Epidermal melanocyte (primary cell): ENCODE results near the gene ABRAXAS1.
A peak's percentile ranks its signal among the peaks of the same experiment; 100 is the strongest.
"Not testable (repeated sequence)": the region's sequence is repeated elsewhere in the genome, so short reads cannot be mapped to it uniquely, and the experiment has no call there.

ENCODE experiments used
- DNase-seq: peaks from one replicate; pipeline ENCODE4 v3.0.0; 2011; ENCODE audit warnings: low spot score; ENCODE audit not compliant: insufficient read length

ABRAXAS1 gene

GRCh38 chr4:83484500-83485461, at the start of gene ABRAXAS1:
Gene ABRAXAS1, minus strand, starts transcription at chr4:83485100. Its CDS starts 28 bp downstream, at chr4:83485072.
- peak; percentile 81 for DNase-seq

- DNase-seq = no peak
Observed at GRCh38 chr4:83527671-83528070, 42.8 kb upstream of the ABRAXAS1 start.

DNA sequence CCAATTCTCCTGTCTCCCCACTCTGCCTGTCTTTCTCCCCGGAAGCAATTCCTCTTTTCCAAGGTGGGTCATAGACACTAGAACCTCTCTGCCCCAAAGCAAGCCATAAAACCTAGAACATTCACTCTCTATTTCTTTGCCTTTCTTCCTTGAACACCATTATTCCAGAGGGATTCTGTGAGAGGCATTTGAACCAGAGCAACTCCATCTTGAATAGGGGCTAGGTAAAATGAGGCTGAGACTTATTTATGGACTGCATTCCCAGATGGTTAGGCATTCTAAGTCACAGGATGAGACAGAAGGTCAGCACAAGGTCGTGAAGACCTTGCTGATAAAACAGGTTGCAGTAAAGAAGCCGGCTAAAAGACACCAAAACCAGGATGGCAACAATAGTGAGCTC, 37.3 kb upstream of the ABRAXAS1 start:
- DNase-seq = no peak

GRCh38 chr4:83516042-83516772, 31.3 kb upstream of the ABRAXAS1 start:
- no peak for DNase-seq

- DNase-seq = no peak
Observed at GRCh38 chr4:83510442-83510841, 25.5 kb upstream of the ABRAXAS1 start.

DNA sequence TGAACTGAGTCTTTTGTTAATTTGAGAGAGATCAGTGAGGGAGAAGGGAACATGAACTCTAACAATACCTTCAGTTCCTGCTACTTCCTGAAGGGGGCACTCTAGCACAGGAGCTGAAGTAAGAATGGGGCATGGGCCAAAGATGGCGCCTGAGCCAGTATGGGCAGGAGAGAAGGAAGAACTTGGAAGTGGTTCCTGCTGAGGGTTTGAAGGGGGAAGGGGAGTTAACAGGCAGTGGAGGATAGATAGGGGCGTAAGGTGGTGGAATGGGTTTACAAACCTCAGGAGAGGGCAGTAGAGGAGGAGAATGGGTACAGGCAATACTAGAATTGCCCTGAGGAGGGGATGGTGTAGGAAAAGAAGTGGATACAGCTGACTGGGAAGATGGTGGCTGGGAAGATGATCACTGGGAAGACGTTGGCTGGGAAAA, 24.3 kb upstream of the ABRAXAS1 start:
- DNase-seq = not testable (repeated sequence)

DNA sequence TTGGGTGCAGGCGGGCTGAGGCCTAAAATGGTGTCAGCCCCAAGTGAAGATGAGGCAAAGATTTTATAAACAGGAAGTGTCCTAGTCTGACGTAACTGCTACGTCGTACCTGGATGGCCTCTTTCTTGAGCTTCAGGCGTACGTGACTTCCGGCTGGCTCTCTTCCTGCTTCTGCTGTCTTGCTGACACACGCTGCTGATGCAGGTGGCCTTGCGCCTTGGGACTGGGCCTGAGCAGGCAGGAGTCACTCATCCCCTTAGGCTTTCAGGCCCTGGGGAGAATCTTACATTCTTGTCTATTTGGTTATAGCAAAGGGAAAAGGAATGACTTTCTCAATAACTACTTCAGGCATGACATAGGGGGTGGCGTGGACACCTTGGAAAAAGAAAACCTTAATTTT, 20.1 kb upstream of the ABRAXAS1 start:
- no peak for DNase-seq

GRCh38 chr4:83504503-83504902, 19.6 kb upstream of the ABRAXAS1 start:
- DNase-seq = no peak

DNA sequence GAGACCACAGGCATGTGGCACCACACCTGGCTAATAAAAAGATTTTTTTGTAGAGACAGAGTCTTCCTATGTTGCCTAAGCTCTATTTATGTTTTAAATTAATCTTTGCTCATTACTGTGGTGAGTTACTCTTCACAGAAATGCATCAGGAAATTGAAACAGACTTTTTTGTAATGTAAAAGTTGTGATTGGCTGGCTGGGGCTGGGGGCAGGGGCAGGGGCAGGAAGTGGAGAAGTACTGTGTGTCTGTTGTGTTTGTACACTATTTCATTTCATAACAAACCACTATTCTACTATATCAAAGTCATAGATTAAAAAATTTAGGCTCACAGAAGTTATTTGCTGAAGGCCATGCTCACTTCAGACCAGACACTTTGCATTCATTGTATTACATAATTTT, 19.1 kb upstream of the ABRAXAS1 start:
- no peak for DNase-seq

GRCh38 chr4:83501671-83502070, 16.8 kb upstream of the ABRAXAS1 start:
- not testable (repeated sequence) for DNase-seq

DNA sequence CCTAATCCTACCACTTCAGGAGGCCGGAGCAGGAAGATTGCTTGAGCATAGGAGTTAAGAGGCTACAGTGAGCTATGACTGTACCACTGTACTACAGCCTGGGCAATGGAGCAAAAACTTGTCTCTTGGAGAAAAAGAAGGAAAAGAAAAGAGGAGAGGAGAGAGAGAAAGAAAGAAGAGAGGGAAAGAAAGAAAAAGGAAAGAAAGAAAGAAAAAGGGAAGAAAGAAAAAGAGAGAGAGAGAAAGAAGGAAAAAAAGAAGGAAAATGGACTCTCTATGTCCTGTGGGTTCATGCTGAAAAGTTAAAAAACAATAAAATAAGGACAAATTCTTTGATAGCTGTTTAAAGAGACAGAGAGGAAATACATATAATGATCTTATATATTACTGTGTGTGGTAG, 13.3 kb upstream of the ABRAXAS1 start:
- DNase-seq = no peak

GRCh38 chr4:83496085-83496917, 11.4 kb upstream of the ABRAXAS1 start:
- DNase-seq = not testable (repeated sequence)

DNA sequence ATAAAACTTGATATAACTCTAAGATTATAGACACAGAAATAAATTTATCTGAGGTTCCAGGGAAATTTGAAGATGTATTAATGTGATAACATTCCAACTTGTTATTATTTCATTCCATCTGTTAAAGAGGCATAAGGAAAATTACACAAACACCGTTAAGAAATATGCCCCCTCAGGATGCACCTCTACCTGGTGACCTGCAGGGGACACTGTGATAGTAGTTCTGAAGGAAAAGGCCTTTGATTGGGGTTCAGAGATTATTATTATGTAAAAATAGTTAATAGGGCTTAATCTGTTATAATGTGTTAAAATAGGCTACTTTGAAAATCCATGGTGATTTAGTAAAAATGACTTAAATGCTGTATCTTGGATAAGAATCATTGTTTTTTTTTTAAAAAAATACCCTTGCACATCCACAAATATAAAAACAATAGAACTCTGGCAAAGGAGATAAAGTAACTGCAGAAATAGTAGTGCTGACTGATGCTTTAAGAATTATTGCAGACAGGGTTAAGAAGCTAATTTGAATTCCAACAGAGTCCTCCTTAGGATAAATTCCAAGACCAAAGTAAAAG, 6.1 kb upstream of the ABRAXAS1 start:
- DNase-seq = no peak

DNA sequence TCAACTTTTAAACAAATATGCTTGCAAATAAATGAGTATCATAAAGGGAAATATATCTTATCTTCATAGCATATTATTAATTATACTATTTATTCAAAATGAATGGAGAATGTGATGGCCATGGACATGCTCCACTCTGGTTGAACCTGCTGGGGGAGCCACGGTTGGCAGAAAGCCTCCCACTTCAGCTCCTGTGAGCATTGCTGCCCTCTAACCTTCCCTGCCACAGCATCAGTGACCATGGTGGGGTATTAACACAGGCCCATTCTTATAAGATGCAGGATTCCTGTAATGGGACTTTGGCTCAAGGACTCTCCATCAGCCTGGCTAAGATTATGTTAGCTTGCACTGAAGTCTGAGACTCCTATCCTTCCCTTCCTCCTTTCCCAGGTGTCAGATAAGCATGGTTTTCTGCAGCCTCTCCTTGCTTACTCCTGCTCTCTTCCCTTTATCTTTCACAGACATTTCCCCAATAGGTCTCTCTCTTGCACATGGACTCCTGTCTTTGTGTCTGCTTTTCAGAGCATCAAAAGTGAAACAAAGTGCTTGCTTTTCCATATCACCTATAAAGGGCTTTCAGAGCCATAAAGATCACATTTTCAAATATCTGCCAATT, 4.9 kb upstream of the ABRAXAS1 start:
- DNase-seq = no peak

DNA sequence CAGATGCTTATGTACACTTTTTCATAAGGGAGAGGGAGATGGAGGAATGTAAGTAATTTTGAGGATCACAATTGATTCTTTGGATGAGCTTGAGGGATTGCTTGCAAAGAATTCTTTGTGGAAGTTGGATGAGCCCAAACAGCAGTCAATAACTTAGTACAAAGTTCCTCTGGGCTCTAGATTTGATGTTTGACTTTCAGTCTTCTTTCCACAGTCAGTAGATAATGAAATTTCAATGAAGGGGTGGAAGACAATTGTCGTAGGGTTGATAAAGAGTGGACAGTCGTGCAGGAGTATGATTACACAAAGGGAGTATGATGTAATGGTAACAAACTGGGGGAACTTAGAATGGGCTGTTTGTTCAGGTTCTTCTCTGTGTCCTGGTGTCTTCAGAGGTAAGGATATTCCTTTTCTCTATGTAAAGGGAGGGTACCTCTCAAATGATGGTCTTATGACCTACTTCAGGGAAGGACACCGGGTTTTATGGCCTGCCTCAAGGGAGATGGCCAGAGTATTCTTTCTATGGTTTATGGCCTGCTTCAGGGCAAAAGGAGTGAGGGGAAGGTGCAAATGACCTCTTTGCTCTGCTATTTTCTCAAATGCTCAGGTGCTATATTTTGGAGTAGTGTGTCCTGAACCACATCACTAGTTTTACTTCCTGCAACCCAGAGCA, 1.7 kb upstream of the ABRAXAS1 start:
- no peak for DNase-seq

DNA sequence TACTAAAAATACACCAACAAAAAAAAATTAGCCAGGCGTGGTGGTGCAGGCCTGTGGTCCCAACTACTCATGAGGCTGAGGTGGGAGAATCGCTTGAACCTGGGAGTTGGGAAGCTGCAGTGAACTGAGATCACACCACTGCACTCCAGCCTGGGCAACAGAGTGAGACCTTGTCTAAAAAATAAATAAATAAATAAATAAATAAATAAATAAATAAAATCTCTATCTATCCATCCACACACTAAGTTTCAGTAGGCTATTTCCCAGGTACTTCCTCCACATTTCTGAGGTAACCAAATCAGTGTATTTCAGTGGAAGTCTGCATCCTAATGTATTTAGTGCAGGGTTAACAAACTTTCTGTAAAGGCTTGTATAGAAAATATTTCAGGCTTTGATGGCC, 10.9 kb downstream of the ABRAXAS1 start:
- no peak for DNase-seq

DNA sequence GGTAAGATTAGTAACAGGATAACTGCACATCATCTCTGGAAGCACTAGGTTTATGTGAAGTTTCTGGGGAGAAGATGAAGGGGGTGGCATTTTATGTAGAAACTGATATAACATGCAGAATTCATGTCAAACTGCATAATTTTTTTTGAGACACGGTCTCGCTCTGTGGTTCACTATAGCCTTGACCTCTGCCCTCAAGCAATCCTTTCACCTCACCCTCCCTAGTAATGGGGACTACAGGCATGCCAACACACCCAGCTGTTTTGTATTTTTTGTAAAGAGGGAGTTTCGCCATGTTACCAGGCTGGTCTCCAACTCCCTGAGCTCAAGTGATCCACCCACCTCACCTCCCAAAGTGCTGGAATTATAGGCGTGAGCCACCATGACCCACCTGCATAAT, 11.5 kb downstream of the ABRAXAS1 start:
- DNase-seq = no peak

GRCh38 chr4:83456184-83456501, 28.8 kb downstream of the ABRAXAS1 start:
- DNase-seq = no peak

- DNase-seq = peak; percentile 95
Observed at GRCh38 chr4:83455281-83456183, 29.4 kb downstream of the ABRAXAS1 start, which contains the start of the genes HELQ and MRPS18C. Gene HELQ, minus strand, starts transcription at chr4:83455823. Its CDS starts 130 bp downstream, at chr4:83455693. Gene MRPS18C, plus strand, starts transcription at chr4:83456058. Its CDS starts 20 bp downstream, at chr4:83456078.
